GM12878 (cell line): ENCODE measurements around the gene TMEM135. TPM values are rescaled to one million over a fixed set of nuclear protein-coding genes. Genes with fewer than 3 reads are reported as not detected.

ENCODE experiments used
- ATAC-seq: fragments of 200-7000 bp; cut with Tn5 transposase; 3 replicates; pipeline ENCODE4 v1.9.1; 2020; ENCODE audit warnings: mild to moderate bottlenecking, moderate library complexity
- BruUV-seq: library from RNA; stranded (reverse); fragments of 400-500 nt; replicated peaks from 2 replicates; lab custom pipeline; 2021; lab: Mats Ljungman, UMichigan
- CTCF ChIA-PET: fragments of 300-600 bp; sonication (Branson Sonifier 250); formaldehyde crosslinking; extraction: SDS; loops from one replicate; lab custom pipeline; 2021; ENCODE audit warnings: inconsistent platforms; lab: Yijun Ruan, JAX
- POLR2A ChIA-PET: fragments of 350-600 bp; formaldehyde crosslinking; extraction: SDS; loops from one replicate; lab custom pipeline; 2021; ENCODE audit warnings: inconsistent platforms; lab: Charles Lee
- RAD21 ChIA-PET: fragments of 300-600 bp; sonication (Branson Sonifier 250); formaldehyde crosslinking; loops from one replicate; lab custom pipeline; 2023; ENCODE audit warnings: antibody characterized with exemption; ENCODE audit not compliant: unreplicated experiment; lab: Charles Lee
- SMC1A ChIA-PET: fragments of 300-600 bp; sonication (Branson Sonifier 250); formaldehyde crosslinking; loops from one replicate; lab custom pipeline; 2023; ENCODE audit not compliant: unreplicated experiment, uncharacterized antibody; lab: Charles Lee
- DNase-seq: peaks from one replicate; pipeline ENCODE4 v3.0.0-alpha.2; 2011; ENCODE audit warnings: low read depth, low spot score
- FAIRE-seq: peaks from 3 replicates; lab custom pipeline; 2011; peaks lifted over from hg19 to GRCh38; lab: Jason Lieb, UNC
- H2AFZ ChIP-seq: 2 replicates; pipeline ENCODE4 v1.6.0; 2011; ENCODE audit warnings: low read depth, low read length, control low read depth; ENCODE audit not compliant: control insufficient read depth
- H3K27ac ChIP-seq: 2 replicates; pipeline ENCODE4 v1.5.1; 2011; ENCODE audit warnings: control low read depth; ENCODE audit not compliant: control insufficient read depth, insufficient read depth
- H3K27me3 ChIP-seq, 2 experiments: replicated peaks in 1 of 2; 2 replicates each; pipeline versions ENCODE4 v1.6.0 to v1.6.1; 2011; ENCODE audit warnings: low read length in 1 of 2; ENCODE audit not compliant: control insufficient read depth in 2 of 2, insufficient read depth in 2 of 2
- H3K36me3 ChIP-seq, 2 experiments: 2 replicates each; pipeline ENCODE4 v1.5.1; 2011; ENCODE audit warnings: low read length in 1 of 2; ENCODE audit not compliant: control insufficient read depth in 2 of 2, insufficient read depth in 2 of 2
- H3K4me1 ChIP-seq: 2 replicates; pipeline ENCODE4 v1.6.1; 2011; ENCODE audit warnings: mild to moderate bottlenecking, low read length, moderate library complexity, mixed read lengths; ENCODE audit not compliant: control insufficient read depth, insufficient read depth
- H3K4me2 ChIP-seq: 2 replicates; pipeline ENCODE4 v1.6.0; 2011; ENCODE audit warnings: control low read depth; ENCODE audit not compliant: control insufficient read depth, insufficient read depth
- H3K4me3 ChIP-seq: fragments of 200-600 bp; sonication (generic); 2 replicates; pipeline ENCODE4 v1.5.1; 2016
- H3K79me2 ChIP-seq: 2 replicates; pipeline ENCODE4 v1.6.0; 2011; ENCODE audit warnings: low read length; ENCODE audit not compliant: control insufficient read depth, insufficient read depth
- H3K9ac ChIP-seq: 2 replicates; pipeline ENCODE4 v1.8.0; 2011; ENCODE audit warnings: low read length, control low read depth, mixed read lengths; ENCODE audit not compliant: control insufficient read depth, insufficient read depth
- H3K9me3 ChIP-seq: replicated peaks from 3 replicates; pipeline ENCODE4 v1.5.1; 2011; ENCODE audit warnings: mild to moderate bottlenecking, low read length; ENCODE audit not compliant: control insufficient read depth, insufficient read depth
- H4K20me1 ChIP-seq: 2 replicates; pipeline ENCODE4 v1.6.0; 2011; ENCODE audit not compliant: control insufficient read depth, insufficient read depth
- ASH2L ChIP-seq: fragments of 300-600, 200-600 bp; sonication (generic); IDR thresholded peaks from 2 replicates; pipeline ENCODE4 v1.6.1; 2017; ENCODE audit warnings: low read depth, mild to moderate bottlenecking, borderline replicate concordance
- ATF7 ChIP-seq: fragments of 450-650 bp; IDR thresholded peaks from 2 replicates; pipeline ENCODE4 v1.6.1; 2016; ENCODE audit warnings: low read depth, mild to moderate bottlenecking
- BACH1 ChIP-seq: fragments of 450-650 bp; IDR thresholded peaks from 2 replicates; pipeline ENCODE4 v1.6.1; 2017; ENCODE audit warnings: mild to moderate bottlenecking, borderline replicate concordance
- BRCA1 ChIP-seq: IDR thresholded peaks from 2 replicates; pipeline ENCODE4 v1.6.1; 2011; ENCODE audit warnings: low read depth, low read length, improper control_type of control experiment
- CBFB ChIP-seq: IDR thresholded peaks from 2 replicates; pipeline ENCODE4 v1.6.1; 2016; ENCODE audit warnings: antibody characterized with exemption, low read depth
- CBX3 ChIP-seq: fragments of 200-600 bp; sonication (generic); IDR thresholded peaks from 2 replicates; pipeline ENCODE4 v1.6.1; 2016; ENCODE audit warnings: low read depth, borderline replicate concordance
- CHD4 ChIP-seq: fragments of 200-600 bp; sonication (generic); IDR thresholded peaks from 2 replicates; pipeline ENCODE4 v1.6.1; 2016; ENCODE audit warnings: mild to moderate bottlenecking
- CREM ChIP-seq: IDR thresholded peaks from 2 replicates; pipeline ENCODE4 v1.6.1; 2014; ENCODE audit warnings: antibody characterized with exemption, low read depth
- DPF2 ChIP-seq: fragments of 450-650 bp; IDR thresholded peaks from 2 replicates; pipeline ENCODE4 v1.6.1; 2017; ENCODE audit warnings: mild to moderate bottlenecking
- EGR1 ChIP-seq, 2 experiments: IDR thresholded peaks; 1 replicate in 1 of 2; 2 replicates in 1 of 2; pipeline ENCODE4 v1.6.1; 2011 to 2012; ENCODE audit warnings: low read depth in 2 of 2, low read length in 2 of 2, borderline replicate concordance in 1 of 2, mild to moderate bottlenecking in 1 of 2, moderate library complexity in 1 of 2
- ELK1 ChIP-seq: IDR thresholded peaks from 2 replicates; pipeline ENCODE4 v1.6.1; 2012; ENCODE audit warnings: low read depth, low read length, improper control_type of control experiment
- FOXK2 ChIP-seq: fragments of 450-650 bp; IDR thresholded peaks from 2 replicates; pipeline ENCODE4 v1.6.1; 2017; ENCODE audit warnings: mild to moderate bottlenecking, moderate library complexity
- GATAD2B ChIP-seq: fragments of 450-650 bp; conservative IDR thresholded peaks from 2 replicates; pipeline ENCODE4 v1.6.1; 2017; ENCODE audit warnings: low read depth, mild to moderate bottlenecking, moderate library complexity
- IKZF1 ChIP-seq: fragments of 450-650 bp; conservative IDR thresholded peaks from 2 replicates; pipeline ENCODE4 v1.6.1; 2017; ENCODE audit warnings: antibody characterized with exemption, mild to moderate bottlenecking
- JUNB ChIP-seq: IDR thresholded peaks from 2 replicates; pipeline ENCODE4 v1.6.1; 2016; ENCODE audit warnings: antibody characterized with exemption, mild to moderate bottlenecking
- KDM1A ChIP-seq: fragments of 200-600 bp; sonication (generic); IDR thresholded peaks from 2 replicates; pipeline ENCODE4 v1.6.1; 2016; ENCODE audit warnings: borderline replicate concordance
- KLF5 ChIP-seq: fragments of 450-650 bp; IDR thresholded peaks from 2 replicates; pipeline ENCODE4 v1.6.1; 2014; ENCODE audit warnings: mild to moderate bottlenecking; ENCODE audit not compliant: partially characterized antibody
- MYC ChIP-seq: IDR thresholded peaks from 2 replicates; pipeline ENCODE4 v1.6.1; 2011; ENCODE audit warnings: mild to moderate bottlenecking, low read length, moderate library complexity, inconsistent platforms; ENCODE audit not compliant: insufficient read depth, insufficient replicate concordance, insufficient read length, severe bottlenecking
- NFXL1 ChIP-seq: fragments of 450-650 bp; IDR thresholded peaks from 2 replicates; pipeline ENCODE4 v1.6.1; 2017; ENCODE audit warnings: antibody characterized with exemption, mild to moderate bottlenecking, borderline replicate concordance
- NR2C1 ChIP-seq: fragments of 450-650 bp; IDR thresholded peaks from 2 replicates; pipeline ENCODE4 v1.6.1; 2017; ENCODE audit warnings: antibody characterized with exemption, mild to moderate bottlenecking, moderate library complexity
- SIN3A ChIP-seq: IDR thresholded peaks from 2 replicates; pipeline ENCODE4 v1.6.1; 2012; ENCODE audit warnings: low read depth, low read length, improper control_type of control experiment
- SREBF1 ChIP-seq: IDR thresholded peaks from 2 replicates; pipeline ENCODE4 v1.6.1; 2012; ENCODE audit warnings: mild to moderate bottlenecking, low read length
- SRF ChIP-seq, 2 experiments: IDR thresholded peaks; 2 replicates each; pipeline ENCODE4 v1.6.1; 2011; ENCODE audit warnings: low read depth in 2 of 2, low read length in 2 of 2, mild to moderate bottlenecking in 1 of 2, moderate library complexity in 1 of 2
- STAT3 ChIP-seq: IDR thresholded peaks from 2 replicates; pipeline ENCODE4 v1.6.1; 2011; ENCODE audit warnings: low read depth, low read length, improper control_type of control experiment
- SUZ12 ChIP-seq: fragments of 200-600 bp; sonication (generic); IDR thresholded peaks from one replicate; pipeline ENCODE4 v1.6.1; 2018; ENCODE audit warnings: antibody characterized with exemption, mild to moderate bottlenecking; ENCODE audit not compliant: unreplicated experiment
- TCF3 ChIP-seq: IDR thresholded peaks from 2 replicates; pipeline ENCODE4 v1.6.1; 2012; ENCODE audit warnings: low read depth, mild to moderate bottlenecking, low read length, borderline replicate concordance; ENCODE audit not compliant: insufficient read depth
- ZNF274 ChIP-seq: IDR thresholded peaks from one replicate; pipeline ENCODE4 v1.8.0; 2011; ENCODE audit not compliant: insufficient read length, insufficient read depth
- ZZZ3 ChIP-seq: IDR thresholded peaks from 2 replicates; pipeline ENCODE4 v1.6.1; 2011; ENCODE audit warnings: low read depth; ENCODE audit not compliant: control insufficient read depth, insufficient read length
- WGBS: methylation state at CpG from one replicate; pipeline ENCODE4 v1.1.6; 2016; ENCODE audit warnings: low lambda C conversion rate; ENCODE audit not compliant: insufficient replicate concordance, insufficient coverage; ENCODE audit errors: missing lambda C conversion rate; 5-methylcytosine and 5-hydroxymethylcytosine counted together
- in situ Hi-C: fragments of 300-500 bp; cut with MboI; formaldehyde crosslinking; loops from 9 replicates; pipeline ENCODE4 v1.14.3; 2018; ENCODE audit warnings: mixed read lengths
- intact Hi-C: fragments of 100-400 bp; cut with micrococcal nuclease; formaldehyde crosslinking; loops from one replicate; pipeline ENCODE4 v1.14.2; 2022; ENCODE audit not compliant: unreplicated experiment
- polyA plus RNA-seq, 11 experiments: library from polyadenylated mRNA; depleted of rRNA in 4 of 11; unstranded in 6 of 11; stranded (reverse) in 5 of 11; fragments of >200 nt; fragmentation: Nextera tagmentation in 4 of 11; fragmentation: Illumina TruSeq in 1 of 11; extraction: Ambion mirVana in 4 of 11; extraction: Trizol in 1 of 11; gene quantifications; 1 replicate in 1 of 11; 2 replicates in 10 of 11; pipeline versions ENCODE4 v1.2.1 to v1.2.3, GENCODE V29; 2011 to 2016; ENCODE audit warnings: inconsistent platforms in 2 of 11, missing spikeins in 2 of 11, low read depth in 1 of 11
- total RNA-seq, 4 experiments: library from RNA; depleted of rRNA in 3 of 4; stranded (reverse); fragments of >200 nt in 3 of 4; fragmentation: Illumina TruSeq in 1 of 4; extraction: Trizol in 1 of 4; gene quantifications; 2 replicates each; pipeline versions ENCODE4 v1.2.1 to v1.2.3, GENCODE V29; 2013 to 2021

The TMEM135 gene
- total and polyA plus RNA-seq, 10 of the 15 experiments (the other 5 are each of a cell fraction or from before 2014, with no cell fraction given) = 7.2 to 117 (median 12.9) TPM

DNA sequence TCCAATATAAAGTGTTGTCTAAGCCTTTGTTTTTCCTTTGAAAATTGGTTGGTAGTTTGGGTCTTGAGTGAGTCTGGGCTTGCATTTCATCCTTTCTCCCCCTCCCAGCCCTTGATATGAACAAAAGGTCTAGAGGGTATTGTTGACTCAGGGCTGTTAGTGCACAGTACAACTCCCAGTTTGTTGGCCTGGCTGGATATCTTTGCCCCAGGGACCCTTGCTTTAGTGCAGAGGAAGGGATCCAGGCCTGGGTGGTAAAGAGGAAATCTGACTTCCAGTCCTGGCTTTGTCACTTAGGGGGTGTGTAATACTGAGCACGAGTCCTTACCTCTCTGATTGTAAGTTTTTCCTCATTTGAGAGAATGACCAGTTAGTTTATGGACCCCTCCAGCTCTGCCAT lies 330.4 kb downstream of the TMEM135 start (continued):
- TF ChIP-seq KLF5 (no peak), DPF2 (no peak), CBX3 (no peak), BRCA1 (no peak), BACH1 (no peak), GATAD2B (no peak), CBFB (no peak), ELK1 (no peak)

GRCh38 chr11:87368858-87369480 lies 331.2 kb downstream of the TMEM135 start:
- H3K9me3 ChIP-seq = no peaks in the 10 kb centered on the region
- no peaks in the 10 kb centered on the region for H3K79me2 ChIP-seq
- no peaks in the 10 kb centered on the region for H4K20me1 ChIP-seq
- no peaks in the 10 kb centered on the region for H3K27me3 ChIP-seq
- CTCF ChIA-PET = interaction anchor here (1.1 kb wide), 1 partner anchor 14 kb away, joined by 3 read pairs; no protein-coding TSS in a partner anchor
- no peak overlapping the region for H3K27ac ChIP-seq
- no peak for TF ChIP-seq ASH2L
- TF ChIP-seq STAT3 = no peak
- TF ChIP-seq CHD4 = no peak
- TF ChIP-seq EGR1 (IDR thresholded peaks at IDR 0.05; ENCODE audit: borderline replicate concordance in 1 of 2, low read depth in 2 of 2, low read length in 2 of 2) = no peak
- TF ChIP-seq MYC = no peak
- TF ChIP-seq SIN3A = no peak
- TF ChIP-seq FOXK2 = no peak
- TF ChIP-seq SRF (IDR thresholded peaks at IDR 0.05; ENCODE audit: low read depth in 2 of 2, low read length in 2 of 2) = no peak
- TF ChIP-seq SREBF1 = no peak
- TF ChIP-seq CREM = no peak
- no peak for TF ChIP-seq ZNF274
- no peak for TF ChIP-seq KDM1A
- TF ChIP-seq ZZZ3 = no peak
- no peak for TF ChIP-seq NR2C1
- no peak for TF ChIP-seq TCF3
- no peak for TF ChIP-seq JUNB
- no peak for TF ChIP-seq IKZF1
- TF ChIP-seq SUZ12 = no peak
- no peak for TF ChIP-seq NFXL1
- no peak for TF ChIP-seq ATF7
- TF ChIP-seq, all 136 proteins: peak for 0
- ATAC-seq (no peak), DNase-seq (no peak), FAIRE-seq (no peak)
- H3K9ac ChIP-seq = no peak overlapping the region
- BruUV-seq = no TSS peak
- H3K4me2 ChIP-seq = no peak overlapping the region
- H3K36me3 ChIP-seq = no peaks in the 10 kb centered on the region
- in situ Hi-C loops = loop anchor here (25.0 kb wide), 1 partner anchor 1518 kb away; no protein-coding TSS in a partner anchor
- ChIA-PET SMC1A (interaction anchor here (1.7 kb wide), 1 partner anchor 25 kb away, joined by 4 read pairs; no protein-coding TSS in a partner anchor), RAD21 (no interaction called here), POLR2A (no interaction called here)
- 1% methylated on average over 5 of the region's 5 CpGs for WGBS
- H2AFZ ChIP-seq = no peak overlapping the region
- no peak overlapping the region for H3K4me3 ChIP-seq
- intact Hi-C loops = no loop called here
- no peaks in the 10 kb centered on the region for H3K4me1 ChIP-seq
